NT2/D1 (cell line): ENCODE data around the gene RBAK.
"Not testable (repeated sequence)": the region's sequence is repeated elsewhere in the genome, so short reads cannot be mapped to it uniquely, and the experiment has no call there.

Experiments used
- YY1 ChIP-seq: IDR thresholded peaks from 2 replicates; pipeline ENCODE4 v1.6.1; 2011; ENCODE audit not compliant: insufficient read length, insufficient read depth
- ZNF274 ChIP-seq: IDR thresholded peaks from 2 replicates; pipeline ENCODE4 v1.6.1; 2011; ENCODE audit warnings: mild to moderate bottlenecking, low read depth, low read length

- TF ChIP-seq YY1, ZNF274: not testable (repeated sequence)
These were observed 29.5 kb downstream of the RBAK start for GRCh38 chr7:5075187-5075586.
